Measurements from ENCODE around the gene PDIA2. TPM values are rescaled to one million over a fixed set of nuclear protein-coding genes. Genes with fewer than 3 reads are reported as not detected.

PDIA2 gene
- polyA plus RNA-seq, 2 of the 4 experiments (the other 2 are of a cell fraction): 0.45 to 0.52 TPM

GRCh38 chr16:284204-285120 lies 1.5 kb downstream of the PDIA2 start:
- no peak for TF ChIP-seq EHF (CRISPR knock-in tag; IDR thresholded peaks at IDR 0.05)
- no peak for TF ChIP-seq ZSCAN20 (CRISPR knock-in tag; IDR thresholded peaks at IDR 0.05)
- TF ChIP-seq HES2 (IDR thresholded peaks at IDR 0.05): no peak
- no peak for TF ChIP-seq GATA3 (IDR thresholded peaks at IDR 0.05; ENCODE audit: borderline replicate concordance)
- TF ChIP-seq REST (IDR thresholded peaks at IDR 0.05): no peak
- FAIRE-seq (no peak), ATAC-seq (no peak), DNase-seq (ENCODE audit: low read depth in 1 of 2, low spot score in 1 of 2) (no peak)
- H3K4me1 ChIP-seq: peaks cover 8% of the 10 kb centered on the region; the same call in 1 of the 3 replicates
- ChIA-PET POLR2A (no interaction called here), CTCF (no interaction called here)
- no peak overlapping the region for H3K4me3 ChIP-seq
- 95% methylated on average over 45 of the region's 52 CpGs for WGBS (ENCODE audit: missing lambda C conversion rate)
- H3K9me3 ChIP-seq: no peaks in the 10 kb centered on the region
- no peak overlapping the region for H3K4me2 ChIP-seq
- H3K27ac ChIP-seq: no peak overlapping the region

- no peak for FAIRE-seq
- CTCF ChIA-PET: no interaction called here
These were observed 2.4 kb downstream of the PDIA2 start for GRCh38 chr16:285146-286055.

GRCh38 chr16:286491-287297 lies 3.7 kb downstream of the PDIA2 start:
- Histone ChIP-seq H3K27ac (no peak overlapping the region), H3K9me3 (no peaks in the 10 kb centered on the region), H3K4me3 (no peak overlapping the region), H3K4me1 (0 out of 3 replicates have a peak, but pooled peaks cover 2% of the 10 kb centered on the region), H3K4me2 (no peak overlapping the region)
- DNase-seq (ENCODE audit: low read depth in 1 of 2, low spot score in 1 of 2) (no peak), ATAC-seq (no peak; a peak in 1 of 6 replicates), FAIRE-seq (no peak)
- ChIA-PET POLR2A (no interaction called here), CTCF (interaction anchor here (0.9 to 1.1 kb wide), 3 partner anchors 10 to 182 kb away, joined by 3 to 4 read pairs (median 4); no protein-coding TSS in a partner anchor)
- WGBS (ENCODE audit: missing lambda C conversion rate): 92% methylated on average over 21 of the region's 22 CpGs
- TF ChIP-seq BHLHE40 (IDR thresholded peaks at IDR 0.05; ENCODE audit: low read depth, low read length): no peak
- no peak for TF ChIP-seq POLR2A (IDR thresholded peaks at IDR 0.05; ENCODE audit: low read length)
- no peak for TF ChIP-seq ZNF302 (CRISPR knock-in tag; IDR thresholded peaks at IDR 0.05)
- no peak for TF ChIP-seq ZSCAN20 (CRISPR knock-in tag; IDR thresholded peaks at IDR 0.05)
- no peak for TF ChIP-seq RAD21 (conservative IDR thresholded peaks at IDR 0.05 in 1 of 2, IDR thresholded peaks at IDR 0.05 in 1 of 2)
- no peak for TF ChIP-seq REST (IDR thresholded peaks at IDR 0.05)
- no peak for TF ChIP-seq ESRRA (IDR thresholded peaks at IDR 0.05; ENCODE audit: borderline replicate concordance, low read length)
- no peak for TF ChIP-seq FOXS1 (CRISPR knock-in tag; IDR thresholded peaks at IDR 0.05)
- no peak for TF ChIP-seq ATOH8 (CRISPR knock-in tag; IDR thresholded peaks at IDR 0.05; ENCODE audit: low read depth)
- TF ChIP-seq EHF (CRISPR knock-in tag; IDR thresholded peaks at IDR 0.05): no peak
- no peak for TF ChIP-seq NFE2L2 (conservative IDR thresholded peaks at IDR 0.05; ENCODE audit: low read length)

More at GRCh38 chr16:285146-286055, 2.4 kb downstream of the PDIA2 start:
- Histone ChIP-seq H3K4me2 (no peak overlapping the region), H3K9me3 (no peaks in the 10 kb centered on the region), H3K4me1 (peaks cover 5% of the 10 kb centered on the region; the same call in 1 of the 3 replicates), H3K27ac (no peak overlapping the region), H3K4me3 (no peak overlapping the region)
- no peak for DNase-seq (ENCODE audit: low read depth in 1 of 2, low spot score in 1 of 2)
- no peak for ATAC-seq
- TF ChIP-seq MAX (IDR thresholded peaks at IDR 0.05): no peak
- no peak for TF ChIP-seq EHMT2 (IDR thresholded peaks at IDR 0.05; ENCODE audit: low read depth)
- no peak for TF ChIP-seq RCOR1 (IDR thresholded peaks at IDR 0.05; ENCODE audit: low read depth, low read length)
- no peak for TF ChIP-seq GATA3 (IDR thresholded peaks at IDR 0.05; ENCODE audit: borderline replicate concordance)
- TF ChIP-seq SREBF2 (IDR thresholded peaks at IDR 0.05): no peak
- TF ChIP-seq POLR2AphosphoS2 (conservative IDR thresholded peaks at IDR 0.05; ENCODE audit: low read length): no peak
- TF ChIP-seq HES2 (IDR thresholded peaks at IDR 0.05): no peak
- no peak for TF ChIP-seq JUN (IDR thresholded peaks at IDR 0.05)
- TF ChIP-seq KDM1A (IDR thresholded peaks at IDR 0.05; ENCODE audit: low read depth): no peak
- no peak for TF ChIP-seq ESRRA (IDR thresholded peaks at IDR 0.05; ENCODE audit: borderline replicate concordance, low read length)
- WGBS (ENCODE audit: missing lambda C conversion rate): 95% methylated on average over 19 of the region's 48 CpGs
- POLR2A ChIA-PET: no interaction called here

Data from A549 (cell line).